Colonic mucosa (tissue), 4 donors: ENCODE data around the gene UNC13A. TPM values are rescaled to one million over a fixed set of nuclear protein-coding genes. Genes with fewer than 3 reads are reported as not detected.
A peak's percentile ranks its signal among the peaks of the same experiment; 100 is the strongest.

Experiments
- DNase-seq: peaks from one replicate; pipeline ENCODE4 v3.0.0-alpha.2; 2020
- H3K27ac ChIP-seq: fragments of 200-600 bp; one replicate; pipeline ENCODE4 v1.8.0; 2021
- H3K27me3 ChIP-seq: fragments of 200-600 bp; one replicate; pipeline ENCODE4 v1.8.0; 2021
- H3K36me3 ChIP-seq: fragments of 200-600 bp; one replicate; pipeline ENCODE4 v1.8.0; 2021
- H3K4me1 ChIP-seq: fragments of 200-600 bp; one replicate; pipeline ENCODE4 v1.8.0; 2021; ENCODE audit warnings: mild to moderate bottlenecking
- H3K4me3 ChIP-seq: fragments of 200-600 bp; one replicate; pipeline ENCODE4 v1.8.0; 2021
- H3K9ac ChIP-seq, 2 donors: one replicate each; pipeline ENCODE4 v1.7.0; 2013; ENCODE audit warnings: control low read depth in 2 of 2, low read depth in 2 of 2, low read length in 2 of 2
- H3K9me3 ChIP-seq: fragments of 200-600 bp; one replicate; pipeline ENCODE4 v1.8.0; 2021
- CTCF ChIP-seq: fragments of 200-600 bp; IDR thresholded peaks from one replicate; pipeline ENCODE4 v1.8.0; 2022; ENCODE audit warnings: antibody characterized with exemption, mild to moderate bottlenecking
- intact Hi-C: fragments of 100-400 bp; cut with DNase I; formaldehyde crosslinking; loops from one replicate; pipeline ENCODE4 v1.14.1; 2022
- total RNA-seq, 2 donors: library from RNA; stranded (reverse); fragmentation: NEBNext Ultra II Directional in 1 of 2; extraction: Animal tissue kit (Norgen Biotek cat#: 25700) in 1 of 2; gene quantifications; one replicate each; pipeline ENCODE4 v1.2.1, GENCODE V29; 2021
- donor health status: healthy.
- donor health status: DM: no; HTN: no; CAD: no.
- donor health status: DM: no; HTN: no; CAD: no.

The UNC13A gene
- total RNA-seq, 2 donors from 2014 or later: 0.29 to 0.62 TPM

GRCh38 chr19:17562097-17562496 is 126.1 kb downstream of the UNC13A start:
- H3K36me3 ChIP-seq: no peaks in the 10 kb centered on the region
- H3K4me1 ChIP-seq: no peaks in the 10 kb centered on the region
- no peaks in the 10 kb centered on the region for H3K27me3 ChIP-seq
- H3K27ac ChIP-seq: no peak overlapping the region
- no peak for DNase-seq
- no peak overlapping the region for H3K4me3 ChIP-seq
- no peak overlapping the region for H3K9ac ChIP-seq
- no peaks in the 10 kb centered on the region for H3K9me3 ChIP-seq
- intact Hi-C loops: no loop called here
- no peak for TF ChIP-seq CTCF

- no peaks in the 10 kb centered on the region for H3K36me3 ChIP-seq
- intact Hi-C loops: no loop called here
- no peak overlapping the region for H3K27ac ChIP-seq
- H3K27me3 ChIP-seq: no peaks in the 10 kb centered on the region
- H3K4me3 ChIP-seq: no peak overlapping the region
- H3K4me1 ChIP-seq: peaks cover 6% of the 10 kb centered on the region
- no peak for TF ChIP-seq CTCF
- no peak overlapping the region for H3K9ac ChIP-seq
- no peaks in the 10 kb centered on the region for H3K9me3 ChIP-seq
- DNase-seq: no peak
Observed at GRCh38 chr19:17560205-17560595, 128.0 kb downstream of the UNC13A start.

- intact Hi-C loops: no loop called here
- Histone ChIP-seq H3K9me3 (no peaks in the 10 kb centered on the region), H3K27ac (no peak overlapping the region), H3K36me3 (no peaks in the 10 kb centered on the region), H3K4me3 (no peak overlapping the region), H3K4me1 (peaks cover 6% of the 10 kb centered on the region), H3K27me3 (no peaks in the 10 kb centered on the region), H3K9ac (no peak overlapping the region)
- TF ChIP-seq CTCF: no peak
- DNase-seq: no peak
Observed at GRCh38 chr19:17557466-17557865, 130.7 kb downstream of the UNC13A start.

DNA sequence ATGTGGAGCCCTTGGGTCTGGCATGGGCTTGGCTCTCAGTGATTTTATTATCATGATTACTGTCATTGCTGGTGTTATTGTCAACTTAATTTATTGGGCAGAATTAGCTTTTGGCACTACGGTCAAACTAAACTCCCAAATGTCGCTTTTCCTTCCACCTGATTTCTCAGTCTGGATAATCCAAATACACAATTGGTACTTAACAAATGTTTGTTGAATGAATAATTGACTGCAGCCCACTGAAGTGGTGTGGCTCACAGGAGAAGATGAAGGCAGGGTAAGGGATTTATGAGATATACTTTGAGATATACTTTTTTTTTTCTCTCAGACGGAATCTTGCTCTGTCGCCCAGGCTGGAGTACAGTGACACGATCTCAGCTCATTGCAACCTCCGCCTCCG is 131.2 kb downstream of the UNC13A start:
- DNase-seq: no peak
- Histone ChIP-seq H3K4me3 (no peak overlapping the region), H3K27me3 (no peaks in the 10 kb centered on the region), H3K36me3 (no peaks in the 10 kb centered on the region), H3K9me3 (no peaks in the 10 kb centered on the region), H3K4me1 (peaks cover 6% of the 10 kb centered on the region), H3K27ac (peak overlapping the region; percentile 89), H3K9ac (no peak overlapping the region)
- no peak for TF ChIP-seq CTCF
- intact Hi-C loops: no loop called here

DNA sequence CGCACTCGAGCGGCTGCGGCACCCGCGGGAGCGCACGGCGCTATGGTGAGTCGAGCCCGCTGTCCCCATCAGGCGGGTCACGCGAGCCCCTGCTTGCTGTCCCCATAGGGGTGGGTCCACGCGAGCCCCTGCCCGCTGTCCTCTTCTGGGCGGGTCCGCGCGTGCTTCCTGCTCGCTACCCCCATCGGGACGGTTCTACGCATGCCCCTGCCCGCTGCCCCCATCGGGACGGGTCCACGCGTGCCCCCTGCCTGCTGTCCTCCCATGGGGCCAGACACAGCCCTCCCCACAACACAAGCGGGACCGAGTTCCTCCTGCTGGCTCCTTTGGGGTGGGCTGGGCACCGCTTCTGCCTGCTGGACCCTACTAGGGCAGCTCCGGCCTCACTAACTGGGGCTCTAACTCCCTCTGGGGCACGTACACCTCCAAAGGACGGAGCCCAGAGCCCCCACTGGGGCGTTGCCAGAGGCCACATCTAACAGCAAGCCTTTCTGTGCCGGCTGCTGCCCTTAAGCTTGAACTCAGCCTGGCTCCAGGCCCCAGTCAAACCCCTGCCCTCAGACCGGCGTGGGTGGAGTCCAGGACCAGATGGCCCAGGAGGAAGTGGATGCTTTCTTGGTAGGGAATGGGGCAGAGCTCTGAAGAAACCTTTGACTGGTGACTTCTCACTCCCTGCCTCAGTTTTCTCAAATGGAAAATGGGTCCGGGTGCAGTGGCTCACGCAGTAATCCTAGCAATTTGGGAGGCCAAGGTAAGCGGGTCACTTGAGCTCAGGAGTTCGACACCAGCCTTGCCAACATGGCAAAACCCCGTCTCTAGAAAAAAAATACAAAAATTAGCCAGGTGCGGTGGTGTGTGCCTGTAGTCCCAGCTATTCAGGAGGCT is 132.0 kb downstream of the UNC13A start:
- peak; percentile 82 for DNase-seq
- Histone ChIP-seq H3K36me3 (no peaks in the 10 kb centered on the region), H3K27ac (peak overlapping the region; percentile 89), H3K9ac (peak overlapping the region; percentile 96 to 99), H3K4me1 (peaks cover 6% of the 10 kb centered on the region), H3K9me3 (no peaks in the 10 kb centered on the region), H3K4me3 (peak overlapping the region; percentile 96), H3K27me3 (no peaks in the 10 kb centered on the region)
- no peak for TF ChIP-seq CTCF
- intact Hi-C loops: no loop called here
